Osteocyte (in vitro differentiated cells): ENCODE measurements around the gene TTC28. TPM values are rescaled to one million over a fixed set of nuclear protein-coding genes. Genes with fewer than 3 reads are reported as not detected.

Experiments
- DNase-seq: peaks from one replicate; pipeline ENCODE4 v3.0.0; 2021; ENCODE audit warnings: mixed read lengths; ENCODE audit not compliant: unreplicated experiment; ENCODE audit errors: extremely low spot score
- H3K27ac Mint-ChIP-seq: one replicate; pipeline ENCODE4 v1.8.0; 2021; ENCODE audit warnings: mild to moderate bottlenecking, mixed read lengths; ENCODE audit not compliant: unreplicated experiment
- H3K27me3 Mint-ChIP-seq: one replicate; pipeline ENCODE4 v1.8.0; 2021; ENCODE audit warnings: mixed read lengths; ENCODE audit not compliant: unreplicated experiment
- H3K36me3 Mint-ChIP-seq: one replicate; pipeline ENCODE4 v1.8.0; 2021; ENCODE audit warnings: mixed read lengths; ENCODE audit not compliant: unreplicated experiment
- H3K4me1 Mint-ChIP-seq: one replicate; pipeline ENCODE4 v1.8.0; 2021; ENCODE audit warnings: mixed read lengths; ENCODE audit not compliant: unreplicated experiment
- H3K4me3 Mint-ChIP-seq: one replicate; pipeline ENCODE4 v1.8.0; 2021; ENCODE audit warnings: mild to moderate bottlenecking, moderate library complexity, mixed read lengths; ENCODE audit not compliant: unreplicated experiment
- H3K9me3 Mint-ChIP-seq: one replicate; pipeline ENCODE4 v1.8.0; 2021; ENCODE audit warnings: mixed read lengths; ENCODE audit not compliant: unreplicated experiment
- CTCF ChIP-seq: fragments of 200-600 bp; sonication (generic); IDR thresholded peaks from 2 replicates; pipeline ENCODE4 v1.5.0; 2021; ENCODE audit warnings: antibody characterized with exemption, mild to moderate bottlenecking, moderate library complexity
- total RNA-seq: library from RNA; stranded (reverse); gene quantifications from 2 replicates; pipeline ENCODE4 v1.2.1, GENCODE V29; 2021

The TTC28 gene
- total RNA-seq, 1 donor from 2014 or later = 70.3 TPM

- H3K27ac Mint-ChIP-seq = peak overlapping the region; percentile 6
- peaks cover 33% of the 10 kb centered on the region for H3K4me1 Mint-ChIP-seq
- no peaks in the 10 kb centered on the region for H3K36me3 Mint-ChIP-seq
- H3K27me3 Mint-ChIP-seq = no peaks in the 10 kb centered on the region
- no peak for DNase-seq
- H3K9me3 Mint-ChIP-seq = no peaks in the 10 kb centered on the region
- no peak overlapping the region for H3K4me3 Mint-ChIP-seq
- no peak for TF ChIP-seq CTCF
Observed at GRCh38 chr22:28245579-28246224, 433.9 kb downstream of the TTC28 start.

GRCh38 chr22:28244757-28245156 lies 434.9 kb downstream of the TTC28 start:
- H3K4me3 Mint-ChIP-seq = no peak overlapping the region
- H3K4me1 Mint-ChIP-seq = peaks cover 38% of the 10 kb centered on the region
- no peaks in the 10 kb centered on the region for H3K36me3 Mint-ChIP-seq
- TF ChIP-seq CTCF = no peak
- H3K27me3 Mint-ChIP-seq = no peaks in the 10 kb centered on the region
- no peak for DNase-seq
- no peak overlapping the region for H3K27ac Mint-ChIP-seq
- H3K9me3 Mint-ChIP-seq = no peaks in the 10 kb centered on the region

GRCh38 chr22:28243539-28243938 lies 436.1 kb downstream of the TTC28 start:
- Mint-ChIP-seq H3K27me3 (no peaks in the 10 kb centered on the region), H3K36me3 (peaks cover 4% of the 10 kb centered on the region), H3K9me3 (peaks cover 2% of the 10 kb centered on the region), H3K27ac (peak overlapping the region; percentile 19), H3K4me3 (no peak overlapping the region), H3K4me1 (peaks cover 38% of the 10 kb centered on the region)
- no peak for TF ChIP-seq CTCF
- DNase-seq = no peak

- no peaks in the 10 kb centered on the region for H3K27me3 Mint-ChIP-seq
- no peak overlapping the region for H3K4me3 Mint-ChIP-seq
- H3K4me1 Mint-ChIP-seq = peaks cover 30% of the 10 kb centered on the region
- TF ChIP-seq CTCF = no peak
- H3K9me3 Mint-ChIP-seq = peaks cover 13% of the 10 kb centered on the region
- peaks cover 10% of the 10 kb centered on the region for H3K36me3 Mint-ChIP-seq
- DNase-seq = no peak
- no peak overlapping the region for H3K27ac Mint-ChIP-seq
Observed at GRCh38 chr22:28241656-28242290, 437.9 kb downstream of the TTC28 start.

GRCh38 chr22:28239941-28240340 lies 439.7 kb downstream of the TTC28 start:
- Mint-ChIP-seq H3K4me1 (peaks cover 27% of the 10 kb centered on the region), H3K36me3 (peaks cover 10% of the 10 kb centered on the region), H3K27me3 (no peaks in the 10 kb centered on the region), H3K9me3 (peaks cover 13% of the 10 kb centered on the region), H3K4me3 (no peak overlapping the region), H3K27ac (no peak overlapping the region)
- DNase-seq = no peak
- no peak for TF ChIP-seq CTCF
